Skin epidermis (tissue), 12 donors: ENCODE measurements around the gene VAT1.

ENCODE experiments used
- H3K27ac ChIP-seq, 21 experiments: fragments of 200-600 bp; sonication (generic) in 11 of 21; one replicate each; pipeline ENCODE4 v1.5.0; 2020; ENCODE audit warnings: mild to moderate bottlenecking in 3 of 21, inconsistent platforms in 2 of 21, moderate library complexity in 2 of 21
- H3K4me3 ChIP-seq, 7 experiments: fragments of 200-600 bp; sonication (generic) in 2 of 7; one replicate each; pipeline ENCODE4 v1.5.0; 2020; ENCODE audit warnings: inconsistent platforms in 2 of 7, mild to moderate bottlenecking in 2 of 7, moderate library complexity in 1 of 7

VAT1 gene

DNA sequence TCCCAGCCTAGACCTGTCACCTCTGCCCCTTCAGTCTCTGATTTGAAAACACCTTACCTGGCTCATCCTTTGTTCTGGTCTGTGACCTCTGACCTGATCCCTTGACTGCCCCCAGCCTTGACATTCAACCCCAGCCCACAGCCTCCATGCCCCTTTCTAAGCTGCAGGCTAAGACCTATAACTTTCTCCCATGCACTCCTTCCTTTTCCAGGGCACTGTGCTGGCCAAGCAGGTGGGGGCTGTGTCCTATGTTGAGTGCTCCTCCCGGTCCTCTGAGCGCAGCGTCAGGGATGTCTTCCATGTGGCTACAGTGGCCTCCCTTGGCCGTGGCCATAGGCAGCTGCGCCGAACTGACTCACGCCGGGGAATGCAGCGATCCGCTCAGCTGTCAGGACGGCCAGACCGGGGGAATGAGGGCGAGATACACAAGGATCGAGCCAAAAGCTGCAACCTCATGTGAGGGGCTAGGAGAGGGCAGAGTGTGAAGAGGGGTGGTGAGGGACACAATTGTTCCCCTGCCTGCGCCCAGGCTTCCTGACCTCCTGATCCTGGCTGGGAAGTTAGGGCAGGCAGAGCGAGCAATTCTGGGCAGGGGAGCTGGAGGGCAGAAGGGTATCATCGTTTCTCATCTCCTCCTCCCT lies 6.2 kb upstream of the VAT1 start:
- H3K27ac ChIP-seq: no peak overlapping the region
- H3K4me3 ChIP-seq: no peak overlapping the region

DNA sequence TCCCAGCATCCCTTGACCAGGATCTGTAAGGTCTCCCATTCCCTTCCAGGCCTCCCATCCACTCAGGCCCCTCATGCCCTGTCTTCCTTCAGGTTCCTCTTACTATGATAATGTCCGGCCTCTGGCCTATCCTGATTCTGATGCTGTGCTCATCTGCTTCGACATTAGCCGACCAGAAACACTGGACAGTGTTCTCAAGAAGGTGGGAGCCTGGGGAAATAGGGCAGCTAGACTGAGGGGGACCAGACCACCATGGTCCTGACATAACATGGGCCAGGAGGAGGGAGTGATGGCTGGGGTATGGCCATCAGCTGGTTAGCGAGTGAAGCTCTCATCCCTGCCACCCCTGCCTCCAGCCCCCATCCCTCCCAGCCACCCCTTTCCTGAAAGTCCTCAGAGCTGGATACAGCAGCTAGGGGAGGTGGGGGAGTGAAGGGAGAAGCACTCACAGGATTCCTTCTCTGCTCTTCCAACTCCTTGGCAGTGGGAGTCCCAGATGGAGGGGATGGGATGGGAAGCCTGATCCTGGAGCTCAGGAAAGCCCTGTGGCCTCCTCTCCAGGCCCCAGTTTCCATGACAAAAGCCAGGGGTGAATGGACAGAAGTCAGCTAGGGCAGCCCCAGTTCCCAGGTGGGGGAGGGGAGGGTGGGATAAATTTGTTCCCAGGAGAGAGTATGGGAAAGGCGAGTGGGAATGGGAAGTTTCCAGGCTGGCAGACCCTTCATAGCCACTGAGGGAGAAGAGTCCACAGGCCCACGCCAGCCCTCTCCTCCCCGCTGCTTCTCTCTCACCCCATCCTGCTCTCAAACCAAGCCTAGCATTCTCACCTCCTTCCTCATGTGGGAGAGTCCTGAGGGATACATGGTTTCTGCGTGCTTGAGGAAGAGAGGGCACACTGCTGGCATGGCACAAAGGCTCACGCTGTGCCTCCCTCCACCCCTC lies 5.2 kb upstream of the VAT1 start:
- H3K27ac ChIP-seq: no peak overlapping the region
- H3K4me3 ChIP-seq: no peak overlapping the region

DNA sequence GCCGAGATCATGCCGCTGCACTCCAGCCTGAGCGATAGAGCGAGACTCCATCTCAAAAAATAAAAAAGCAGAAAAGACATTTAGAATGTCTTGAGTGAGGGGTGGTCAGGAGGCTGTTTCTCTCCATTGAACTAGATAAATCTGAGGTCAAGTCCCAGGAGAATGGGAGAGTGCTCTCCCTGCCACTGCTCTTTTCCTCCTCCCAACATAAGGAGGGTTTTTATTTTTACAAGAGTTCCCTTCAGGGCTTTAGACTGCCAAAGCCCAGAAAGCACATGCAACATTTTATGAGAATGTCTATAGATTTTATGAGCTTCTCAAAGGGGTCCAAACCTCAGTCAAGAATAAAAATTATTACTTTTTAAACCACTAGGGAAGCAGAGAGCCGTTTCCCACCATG lies 4.4 kb upstream of the VAT1 start:
- Histone ChIP-seq H3K4me3 (no peak overlapping the region), H3K27ac (no peak overlapping the region)

DNA sequence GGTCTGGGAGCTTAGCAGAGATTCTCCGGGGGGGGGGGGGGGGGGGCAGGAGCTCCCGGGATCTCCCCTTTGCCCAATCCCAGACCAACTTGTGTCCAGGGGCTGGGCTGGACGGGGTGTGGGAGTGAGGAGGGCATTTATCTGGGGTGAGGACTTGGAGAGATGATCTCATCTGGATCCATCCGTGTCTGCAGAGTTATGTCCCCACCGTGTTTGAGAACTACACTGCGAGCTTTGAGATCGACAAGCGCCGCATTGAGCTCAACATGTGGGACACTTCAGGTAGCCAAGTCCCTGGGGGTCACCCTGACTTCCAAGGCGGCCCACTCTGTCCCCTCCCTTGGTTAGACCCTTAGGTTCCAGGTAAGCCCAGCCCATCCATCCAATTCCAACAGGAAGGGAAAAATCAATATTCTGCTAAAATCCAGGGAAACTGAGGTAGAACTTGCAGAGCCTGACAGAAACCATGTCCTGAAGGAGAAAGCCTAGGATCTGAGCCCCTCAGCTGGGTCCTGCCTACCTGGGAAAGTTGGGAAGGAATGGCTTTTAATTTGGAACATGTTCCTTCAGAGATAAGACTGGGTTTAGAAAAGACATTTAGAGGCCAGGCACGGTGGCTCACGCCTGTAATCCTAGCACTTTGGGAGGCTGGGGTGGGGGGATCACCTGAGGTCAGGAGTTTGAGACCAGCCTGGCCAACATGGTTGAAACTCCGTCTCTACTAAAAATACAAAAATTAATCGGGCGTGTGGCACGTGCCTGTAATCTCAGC lies 3.8 kb upstream of the VAT1 start:
- H3K27ac ChIP-seq: peak overlapping the region in 1 of 21 experiments; percentile 3

DNA sequence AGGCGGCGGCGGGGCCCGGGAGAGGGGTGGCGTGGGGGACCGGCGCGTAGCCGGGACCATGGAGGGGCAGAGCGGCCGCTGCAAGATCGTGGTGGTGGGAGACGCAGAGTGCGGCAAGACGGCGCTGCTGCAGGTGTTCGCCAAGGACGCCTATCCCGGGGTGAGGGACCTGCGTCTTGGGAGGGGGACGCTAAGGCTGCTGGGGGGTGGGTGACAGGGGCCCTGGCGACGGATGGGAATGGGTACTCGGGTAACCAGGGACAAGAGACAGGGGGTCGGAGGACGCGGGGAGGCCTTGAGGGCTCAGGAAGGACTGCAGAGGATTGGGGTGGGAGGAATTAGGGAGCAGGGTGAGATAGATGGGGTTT lies 3.1 kb upstream of the VAT1 start:
- Histone ChIP-seq H3K27ac (peak overlapping the region in 2 of 21 experiments; percentile 3 to 34), H3K4me3 (peak overlapping the region; percentile 37 to 54 (median 44))

More for the DNA sequence above, 3.8 kb upstream of the VAT1 start:
- peak overlapping the region in 2 of 7 experiments; percentile 50 for H3K4me3 ChIP-seq

DNA sequence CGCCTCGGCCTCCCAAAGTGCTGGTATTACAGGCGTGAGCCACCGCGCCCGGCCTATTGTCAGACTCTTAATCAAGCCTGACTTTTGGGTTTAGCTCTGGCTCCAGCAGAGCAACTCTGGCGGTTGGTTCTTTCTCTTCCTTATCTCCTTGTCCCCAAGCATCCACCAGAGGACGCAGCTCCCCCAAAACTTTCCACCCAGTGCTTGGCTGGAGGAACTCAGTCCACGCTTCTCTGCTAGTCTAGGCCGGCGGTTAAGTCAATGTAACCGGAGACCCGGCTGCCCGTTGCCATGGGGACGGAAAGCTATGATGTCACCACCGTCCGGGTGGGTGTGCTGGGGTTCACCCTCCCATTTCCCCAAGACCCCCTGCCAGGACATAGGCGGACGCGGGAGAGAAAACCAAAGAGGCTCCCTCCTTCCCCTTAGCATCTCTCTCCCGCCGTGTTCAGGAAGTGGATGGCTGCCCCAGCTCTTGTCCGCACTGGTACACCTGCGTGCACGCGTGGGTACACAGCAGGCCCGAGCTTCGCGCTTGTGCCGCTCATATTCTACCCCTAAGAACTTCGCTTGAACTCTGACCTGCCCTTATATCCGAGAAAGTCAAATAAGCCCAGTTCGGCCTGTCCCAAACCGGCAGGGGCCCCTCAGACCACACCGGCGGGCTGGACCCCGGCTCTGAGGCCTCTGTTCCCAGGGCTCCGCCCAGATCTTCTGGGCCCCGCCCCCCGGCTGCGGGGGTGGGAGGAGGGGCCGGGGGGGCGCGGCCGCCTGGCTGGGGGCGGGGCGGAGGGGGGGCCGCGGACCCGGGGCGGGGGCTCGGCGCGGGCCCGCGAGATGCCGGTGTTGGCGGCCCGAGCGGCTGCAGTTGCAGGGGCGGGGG lies 2.5 kb upstream of the VAT1 start, which contains the start of gene RND2:
Gene RND2, plus strand, starts transcription at position 825 of the 883 bp plus-strand sequence. CDS start 117 bp downstream, outside the sequence.
- peak within 1 kb of the TSS; percentile 37 to 54 (median 44) for H3K4me3 ChIP-seq
- H3K27ac ChIP-seq: peak within 1 kb of the TSS in 17 of 21 experiments; percentile 1 to 83 (median 41)

DNA sequence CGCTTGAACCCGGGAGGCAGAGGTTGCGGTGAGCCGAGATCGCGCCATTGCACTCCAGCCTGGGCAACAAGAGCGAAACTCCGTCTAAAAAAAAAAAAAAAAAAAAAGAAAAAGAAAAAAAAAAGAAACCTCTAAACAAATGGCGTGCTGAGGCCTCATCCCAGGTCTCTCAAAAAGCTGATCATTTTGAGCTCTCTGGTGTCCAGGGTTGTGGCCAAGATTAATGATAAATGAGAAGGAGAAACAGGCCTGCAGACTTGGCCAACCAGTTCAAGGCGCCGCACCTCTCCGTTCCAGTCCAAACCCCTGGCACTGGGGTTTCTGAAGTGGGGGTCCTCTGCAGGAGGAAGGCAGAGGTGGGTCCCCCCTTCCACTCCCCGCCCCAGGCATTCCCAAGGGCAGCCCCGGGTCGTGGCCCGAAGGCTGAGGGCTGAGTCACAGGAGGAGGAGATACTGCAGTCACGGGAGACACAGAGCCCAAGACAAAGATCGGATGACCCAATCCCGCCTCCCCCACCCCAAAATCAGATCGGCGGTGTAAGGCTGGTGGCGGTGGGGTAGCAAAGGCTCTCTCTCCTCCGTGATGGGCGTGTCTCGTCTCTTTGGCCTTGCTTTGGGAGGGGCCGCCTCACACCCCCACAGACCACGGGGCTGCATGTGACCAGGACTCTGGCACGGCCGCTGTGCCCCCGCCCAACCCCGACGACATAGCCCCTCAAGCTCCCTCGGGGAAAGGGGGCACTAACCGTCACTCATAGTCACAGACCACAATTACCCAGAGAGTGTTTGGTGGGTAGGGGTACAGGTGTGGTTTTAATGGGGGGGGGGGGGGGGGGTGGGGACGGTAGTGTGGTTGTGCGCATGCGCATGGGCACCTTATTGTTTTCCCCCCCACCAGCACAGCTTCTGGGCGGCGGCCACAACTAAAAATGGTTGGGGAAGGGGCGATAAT lies 1.1 kb downstream of the VAT1 start:
- H3K27ac ChIP-seq: peak overlapping the region; percentile 37 to 90 (median 84)
- H3K4me3 ChIP-seq: peak overlapping the region; percentile 86 to 99 (median 96)

DNA sequence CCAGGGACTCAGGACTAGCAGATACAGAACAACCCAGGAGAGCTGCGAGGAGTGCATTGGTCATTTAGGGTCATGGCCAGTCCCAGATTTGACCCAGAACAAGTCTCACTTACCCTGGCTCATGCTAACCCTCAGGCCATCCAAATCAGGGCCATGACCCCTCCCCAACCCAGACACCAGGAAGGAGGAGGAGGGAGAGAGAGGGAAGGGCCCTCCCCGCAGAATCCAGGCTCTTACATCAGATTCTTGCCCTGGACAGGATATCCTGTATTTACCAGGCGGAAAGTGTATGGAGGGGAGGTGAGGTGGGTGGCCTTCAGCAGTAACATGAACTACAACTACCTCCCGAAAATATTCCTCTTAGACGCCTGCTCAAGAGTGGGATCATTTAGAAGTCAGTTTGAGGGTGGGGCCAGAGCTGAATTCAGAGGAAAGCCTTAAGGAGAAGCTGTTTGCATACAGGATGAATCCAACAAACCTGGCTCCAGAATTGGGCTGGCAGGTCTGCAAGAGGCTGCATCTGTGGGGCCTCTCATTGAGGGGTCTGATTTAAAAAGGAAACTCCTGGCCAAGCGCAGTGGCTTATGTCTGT lies 2.1 kb downstream of the VAT1 start:
- Histone ChIP-seq H3K27ac (peak overlapping the region in 15 of 21 experiments; percentile 17 to 88 (median 72)), H3K4me3 (peak overlapping the region in 1 of 7 experiments; percentile 97)

DNA sequence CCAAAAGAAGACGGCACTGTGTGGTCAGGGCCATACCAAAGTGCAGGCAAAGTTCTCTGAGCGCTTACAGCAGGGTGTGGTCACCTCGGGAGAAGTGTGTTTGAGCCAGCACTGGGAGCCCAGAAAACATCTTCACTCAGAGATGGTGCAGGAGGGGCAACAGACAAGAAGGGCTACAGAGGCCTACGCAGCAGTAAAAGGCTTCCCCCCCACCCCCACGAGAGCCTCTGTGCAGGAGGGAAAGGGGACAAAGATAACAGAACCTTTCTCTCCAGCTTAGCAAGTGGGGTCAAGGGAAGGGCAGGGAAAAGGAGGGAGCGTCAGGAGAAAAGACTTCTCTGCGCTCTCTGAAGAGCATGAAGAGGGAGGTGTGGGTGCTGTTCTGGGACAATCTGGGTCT lies 2.8 kb downstream of the VAT1 start:
- peak overlapping the region in 12 of 21 experiments; percentile 19 to 88 (median 68) for H3K27ac ChIP-seq

DNA sequence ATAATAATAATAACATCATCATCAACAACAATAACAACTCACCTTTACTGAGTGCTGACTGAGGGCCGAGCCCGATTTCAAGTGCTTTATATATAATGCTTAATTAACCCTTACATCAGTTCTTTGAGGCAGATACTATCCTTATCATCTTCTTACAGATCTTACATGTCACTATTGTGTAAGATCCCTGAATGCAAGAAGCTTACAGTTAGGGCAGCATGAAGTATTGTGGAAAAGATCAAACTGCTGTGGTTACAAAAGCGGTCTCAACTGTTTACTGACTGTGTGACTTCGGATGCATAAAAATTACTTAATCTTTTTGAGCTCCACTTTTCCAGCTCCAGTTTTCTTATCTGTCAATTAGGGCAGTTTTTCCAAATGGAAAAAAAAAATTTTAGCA lies 3.3 kb downstream of the VAT1 start:
- H3K4me3 ChIP-seq: no peak overlapping the region
- peak overlapping the region in 5 of 21 experiments; percentile 20 to 88 (median 33) for H3K27ac ChIP-seq

More for the DNA sequence above, 2.8 kb downstream of the VAT1 start:
- H3K4me3 ChIP-seq: peak overlapping the region in 1 of 7 experiments; percentile 9

DNA sequence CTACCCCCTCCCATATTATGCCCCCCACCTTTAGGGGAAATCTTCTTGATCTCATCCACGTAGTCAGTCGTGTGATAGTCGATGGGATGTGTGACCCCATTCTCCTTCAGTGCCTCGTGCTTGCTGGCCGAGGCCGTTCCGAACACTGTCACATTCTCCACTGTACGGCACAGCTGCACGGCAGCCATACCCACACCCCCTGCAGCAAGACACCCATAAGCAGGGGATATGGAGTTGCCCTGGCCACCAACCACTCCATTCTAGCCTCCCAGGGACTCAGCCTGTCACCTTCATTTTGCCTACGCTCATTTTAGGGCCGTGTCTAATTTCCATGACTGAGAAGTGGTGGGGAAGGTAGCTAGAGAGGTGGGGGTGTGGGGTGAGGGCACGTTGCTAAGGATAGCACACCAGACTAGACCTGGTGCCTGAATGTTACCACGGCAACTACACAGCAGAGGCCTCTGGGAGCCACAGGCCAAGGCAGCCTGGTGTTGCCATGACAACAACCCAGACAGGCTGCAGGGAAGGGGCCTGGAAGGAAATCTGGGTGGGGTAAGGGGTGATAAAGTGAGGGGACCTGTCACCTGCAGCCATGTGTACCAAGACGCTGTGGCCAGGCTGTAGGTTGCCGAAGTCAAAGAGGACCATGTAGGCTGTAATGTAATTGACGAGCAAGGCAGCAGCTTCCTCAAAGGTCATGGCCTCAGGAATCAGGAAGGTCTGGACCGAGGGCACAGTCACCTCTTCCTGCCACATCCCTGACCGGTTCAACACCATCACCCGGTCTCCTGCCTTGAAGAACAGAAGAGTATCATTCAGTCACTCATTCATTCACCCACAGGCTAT lies 4.0 kb downstream of the VAT1 start:
- Histone ChIP-seq H3K4me3 (no peak overlapping the region), H3K27ac (peak overlapping the region in 6 of 21 experiments; percentile 20 to 88 (median 29))

DNA sequence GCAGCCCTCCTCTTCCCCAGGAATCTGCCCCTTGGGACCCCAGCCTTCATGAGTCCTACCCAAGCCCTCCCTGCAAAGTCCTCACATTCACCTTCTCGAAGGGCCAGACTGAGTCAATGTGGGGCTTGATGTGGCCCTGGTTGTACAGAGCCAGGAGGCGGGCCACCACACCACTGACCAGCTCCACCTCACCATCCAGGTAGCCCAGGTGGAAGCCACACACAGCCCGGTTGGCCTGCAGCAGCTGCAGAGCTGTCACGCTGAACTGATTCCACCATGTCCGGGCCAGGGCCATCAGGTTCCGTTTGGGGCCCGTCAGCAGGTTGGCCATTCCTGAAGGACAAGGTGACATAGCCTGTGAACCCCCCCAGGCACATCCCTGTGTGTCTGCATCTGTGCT lies 6.0 kb downstream of the VAT1 start:
- Histone ChIP-seq H3K4me3 (no peak overlapping the region), H3K27ac (peak overlapping the region in 5 of 21 experiments; percentile 28 to 70 (median 37))

DNA sequence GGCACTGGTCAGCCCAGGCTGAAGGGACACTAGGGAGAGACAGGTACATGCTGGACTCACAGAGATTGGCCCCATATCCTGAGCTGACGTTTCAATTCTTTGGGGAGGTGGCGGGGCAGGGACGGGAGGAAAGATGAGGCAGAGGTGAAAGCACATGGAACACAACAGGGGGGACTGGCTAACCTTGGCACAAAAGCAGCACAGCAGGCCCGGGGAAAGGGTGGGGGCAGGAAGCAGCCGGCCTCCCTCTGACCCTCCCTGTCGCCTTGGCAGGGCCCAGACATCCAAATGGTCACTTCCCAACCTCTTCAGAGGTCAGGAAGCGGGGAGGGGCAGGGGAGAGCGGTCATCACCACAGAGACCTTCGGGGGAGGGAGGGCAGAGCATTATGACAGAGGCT lies 6.6 kb downstream of the VAT1 start:
- Histone ChIP-seq H3K27ac (peak overlapping the region in 11 of 21 experiments; percentile 13 to 70 (median 35)), H3K4me3 (no peak overlapping the region)

DNA sequence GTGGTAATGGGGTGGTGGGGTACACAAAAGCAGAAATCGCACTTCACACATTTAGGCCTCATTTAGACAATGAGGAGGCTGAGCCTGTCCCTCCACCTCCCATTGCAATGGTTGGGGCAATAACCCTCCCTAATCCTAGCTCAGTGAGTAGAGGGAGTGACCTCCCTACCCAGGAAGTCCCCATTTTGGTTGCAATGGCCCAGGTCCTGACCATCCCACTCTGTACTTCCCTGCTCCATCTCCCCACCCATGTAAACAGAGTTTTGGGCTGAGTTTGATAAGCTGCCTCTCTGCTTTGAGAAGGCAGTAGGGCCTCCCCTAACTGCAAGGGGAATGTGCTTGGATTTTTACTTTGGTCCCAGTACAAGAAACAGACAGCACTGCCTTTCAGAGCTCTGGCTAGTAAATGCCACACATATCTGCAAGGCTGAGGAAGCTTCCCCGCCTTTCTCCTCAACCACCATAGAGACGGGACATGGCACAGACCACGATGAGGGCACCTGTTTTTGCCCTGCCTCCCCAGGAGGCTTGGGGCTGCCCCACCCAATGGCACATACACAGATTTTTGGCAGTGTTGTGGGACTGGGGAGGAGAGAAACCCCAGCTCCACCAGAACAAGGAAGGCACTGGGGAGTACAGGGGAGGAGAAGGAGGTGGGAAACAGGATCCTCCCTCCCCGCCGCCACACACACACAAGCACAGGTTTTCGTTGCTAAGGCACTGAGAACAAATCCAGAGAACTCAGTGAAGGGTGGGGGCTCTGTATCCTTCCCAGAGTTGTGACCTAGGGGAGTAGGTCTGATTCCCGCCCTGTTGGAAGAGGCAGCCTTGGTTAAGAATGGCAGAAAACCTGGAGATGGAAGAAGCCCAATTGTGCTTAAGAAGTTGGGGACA lies 7.3 kb downstream of the VAT1 start:
- peak overlapping the region in 15 of 21 experiments; percentile 5 to 70 (median 35) for H3K27ac ChIP-seq

DNA sequence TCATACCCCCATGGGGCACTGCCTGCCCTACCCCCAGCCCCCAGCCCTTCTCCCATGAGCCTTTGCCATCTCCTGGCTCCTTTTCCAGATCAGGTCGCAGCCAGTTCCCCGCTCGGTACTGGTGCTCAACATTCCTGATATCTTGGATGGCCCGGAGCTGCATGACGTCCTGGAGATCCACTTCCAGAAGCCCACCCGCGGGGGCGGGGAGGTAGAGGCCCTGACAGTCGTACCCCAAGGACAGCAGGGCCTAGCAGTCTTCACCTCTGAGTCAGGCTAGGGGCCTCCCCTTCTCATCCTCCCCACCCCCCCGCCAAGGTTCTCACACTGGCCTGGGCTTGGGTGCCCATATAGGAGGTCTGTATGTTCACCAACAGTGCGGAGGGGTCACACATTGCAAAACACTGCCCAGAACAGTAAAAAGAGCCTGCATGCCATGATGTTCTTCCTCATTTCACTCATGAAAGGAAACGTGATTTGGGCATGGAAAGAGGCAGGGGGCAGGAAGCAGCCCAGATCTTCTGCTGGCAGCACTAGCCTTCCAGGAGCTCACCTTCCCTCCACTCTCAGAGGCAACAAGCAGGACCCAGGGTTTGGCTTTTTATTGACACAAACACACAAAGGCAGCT lies 8.1 kb downstream of the VAT1 start:
- peak overlapping the region in 9 of 21 experiments; percentile 1 to 70 (median 48) for H3K27ac ChIP-seq
- H3K4me3 ChIP-seq: no peak overlapping the region

More for the DNA sequence above, 7.3 kb downstream of the VAT1 start:
- H3K4me3 ChIP-seq: no peak overlapping the region
